ENCODE measurements around the gene LBR. TPM values are rescaled to one million over a fixed set of nuclear protein-coding genes. Genes with fewer than 3 reads are reported as not detected.
A peak's percentile ranks its signal among the peaks of the same experiment; 100 is the strongest.

The LBR gene
- total RNA-seq, 1 donor from 2014 or later = 56.4 TPM

GRCh38 chr1:225445639-225446594 is 18.1 kb upstream of the LBR start:
- ATAC-seq (no peak), DNase-seq (no peak)
- Histone ChIP-seq H3K9me3 (no peaks in the 10 kb centered on the region), H3K27ac (peak overlapping the region; percentile 76), H3K4me3 (no peak overlapping the region), H3K36me3 (no peaks in the 10 kb centered on the region), H3K4me1 (peaks cover 55% of the 10 kb centered on the region), H3K27me3 (ENCODE audit: low read depth) (no peaks in the 10 kb centered on the region)
- intact Hi-C loops (cut with DNase I) = no loop called here
- TF ChIP-seq CTCF (IDR thresholded peaks at IDR 0.05) = no peak

GRCh38 chr1:225442123-225442505 is 14.3 kb upstream of the LBR start:
- no peak for ATAC-seq
- no peak for TF ChIP-seq CTCF (IDR thresholded peaks at IDR 0.05)
- no peaks in the 10 kb centered on the region for H3K27me3 ChIP-seq (ENCODE audit: low read depth)
- intact Hi-C loops (cut with DNase I) = no loop called here
- H3K36me3 ChIP-seq = no peaks in the 10 kb centered on the region
- DNase-seq = no peak
- peak overlapping the region; percentile 48 for H3K27ac ChIP-seq
- no peaks in the 10 kb centered on the region for H3K9me3 ChIP-seq
- peaks cover 51% of the 10 kb centered on the region for H3K4me1 ChIP-seq
- no peak overlapping the region for H3K4me3 ChIP-seq

- Histone ChIP-seq H3K27me3 (ENCODE audit: low read depth) (no peaks in the 10 kb centered on the region), H3K36me3 (no peaks in the 10 kb centered on the region), H3K4me1 (peaks cover 45% of the 10 kb centered on the region), H3K27ac (peak overlapping the region; percentile 48), H3K4me3 (no peak overlapping the region), H3K9me3 (no peaks in the 10 kb centered on the region)
- DNase-seq = no peak
- ATAC-seq = peak in 1 of 2 donors; percentile 40
- intact Hi-C loops (cut with DNase I) = no loop called here
- no peak for TF ChIP-seq CTCF (IDR thresholded peaks at IDR 0.05)
These were observed 13.7 kb upstream of the LBR start for GRCh38 chr1:225441314-225442122.

GRCh38 chr1:225440380-225441221 is 12.8 kb upstream of the LBR start:
- Histone ChIP-seq H3K36me3 (no peaks in the 10 kb centered on the region), H3K4me3 (no peak overlapping the region), H3K27ac (no peak overlapping the region), H3K4me1 (peaks cover 36% of the 10 kb centered on the region), H3K27me3 (ENCODE audit: low read depth) (no peaks in the 10 kb centered on the region), H3K9me3 (no peaks in the 10 kb centered on the region)
- ATAC-seq (no peak), DNase-seq (no peak)
- intact Hi-C loops (cut with DNase I) = no loop called here
- TF ChIP-seq CTCF (IDR thresholded peaks at IDR 0.05) = no peak

Data from lower lobe of right lung (tissue), 2 donors.